Smooth muscle cell (in vitro differentiated cells): Measurements from ENCODE around the gene CSNK1D. TPM values are rescaled to one million over a fixed set of nuclear protein-coding genes. Genes with fewer than 3 reads are reported as not detected.
A peak's percentile ranks its signal among the peaks of the same experiment; 100 is the strongest.

Experiments used
- DNase-seq: peaks from one replicate; lab custom pipeline; 2025; ENCODE audit not compliant: unreplicated experiment; lab: John Stamatoyannopoulos, UW
- H2AFZ ChIP-seq: fragments of 200-600 bp; sonication (generic); 2 replicates; pipeline ENCODE4 v1.6.0; 2016; ENCODE audit warnings: antibody characterized with exemption, low read depth, mild to moderate bottlenecking
- H3F3A ChIP-seq: fragments of 200-600 bp; sonication (generic); 2 replicates; pipeline ENCODE4 v1.6.0; 2017; ENCODE audit warnings: antibody characterized with exemption, low read depth
- H3K27ac ChIP-seq: fragments of 200-600 bp; sonication (generic); 2 replicates; pipeline ENCODE4 v1.5.1; 2016; ENCODE audit warnings: low read depth, mild to moderate bottlenecking
- H3K27me3 ChIP-seq: fragments of 200-600 bp; sonication (generic); 2 replicates; pipeline ENCODE4 v1.6.1; 2016; ENCODE audit warnings: low read depth, mild to moderate bottlenecking
- H3K36me3 ChIP-seq: fragments of 200-600 bp; sonication (generic); 2 replicates; pipeline ENCODE4 v1.5.1; 2016; ENCODE audit warnings: low read depth
- H3K4me1 ChIP-seq: fragments of 200-600 bp; sonication (generic); 2 replicates; pipeline ENCODE4 v1.5.1; 2016; ENCODE audit warnings: low read depth
- H3K4me2 ChIP-seq: fragments of 200-600 bp; sonication (generic); 2 replicates; pipeline ENCODE4 v1.6.0; 2016; ENCODE audit warnings: mild to moderate bottlenecking
- H3K4me3 ChIP-seq: fragments of 200-600 bp; sonication (generic); 2 replicates; pipeline ENCODE4 v1.5.1; 2016; ENCODE audit warnings: mild to moderate bottlenecking
- H3K79me2 ChIP-seq: fragments of 200-600 bp; sonication (generic); 2 replicates; pipeline ENCODE4 v1.6.0; 2016; ENCODE audit warnings: low read depth, mild to moderate bottlenecking
- H3K9ac ChIP-seq: fragments of 200-600 bp; sonication (generic); 2 replicates; pipeline ENCODE4 v1.6.0; 2016; ENCODE audit warnings: low read depth
- H3K9me3 ChIP-seq: fragments of 200-600 bp; sonication (generic); replicated peaks from 2 replicates; pipeline ENCODE4 v1.5.1; 2016; ENCODE audit warnings: low read depth
- H4K20me1 ChIP-seq: fragments of 200-600 bp; sonication (generic); 2 replicates; pipeline ENCODE4 v1.6.0; 2016; ENCODE audit warnings: low read depth
- WGBS: methylation state at CpG from one replicate; pipeline ENCODE4 v1.1.7; 2016; ENCODE audit warnings: low lambda C conversion rate; 5-methylcytosine and 5-hydroxymethylcytosine counted together
- polyA plus RNA-seq: library from polyadenylated mRNA; unstranded; fragments of >200 nt; fragmentation: Nextera tagmentation; extraction: Ambion mirVana; gene quantifications from 2 replicates; pipeline ENCODE4 v1.2.1, GENCODE V29; 2016
- total RNA-seq: library from RNA; depleted of rRNA; stranded (reverse); fragments of >200 nt; gene quantifications from 2 replicates; pipeline ENCODE4 v1.2.3, GENCODE V29; 2014
- TF ChIP-seq, protein P1 (sequence below): fragments of 200-600 bp; sonication (generic); IDR thresholded peaks from 2 replicates; pipeline ENCODE4 v1.5.1; 2017; ENCODE audit warnings: borderline replicate concordance, mild to moderate bottlenecking, antibody characterized with exemption; ENCODE audit not compliant: insufficient read depth, poor library complexity, severe bottlenecking

CSNK1D gene
- total and polyA plus RNA-seq, 2 experiments from 2014 or later = 51.6 to 135 TPM

DNA sequence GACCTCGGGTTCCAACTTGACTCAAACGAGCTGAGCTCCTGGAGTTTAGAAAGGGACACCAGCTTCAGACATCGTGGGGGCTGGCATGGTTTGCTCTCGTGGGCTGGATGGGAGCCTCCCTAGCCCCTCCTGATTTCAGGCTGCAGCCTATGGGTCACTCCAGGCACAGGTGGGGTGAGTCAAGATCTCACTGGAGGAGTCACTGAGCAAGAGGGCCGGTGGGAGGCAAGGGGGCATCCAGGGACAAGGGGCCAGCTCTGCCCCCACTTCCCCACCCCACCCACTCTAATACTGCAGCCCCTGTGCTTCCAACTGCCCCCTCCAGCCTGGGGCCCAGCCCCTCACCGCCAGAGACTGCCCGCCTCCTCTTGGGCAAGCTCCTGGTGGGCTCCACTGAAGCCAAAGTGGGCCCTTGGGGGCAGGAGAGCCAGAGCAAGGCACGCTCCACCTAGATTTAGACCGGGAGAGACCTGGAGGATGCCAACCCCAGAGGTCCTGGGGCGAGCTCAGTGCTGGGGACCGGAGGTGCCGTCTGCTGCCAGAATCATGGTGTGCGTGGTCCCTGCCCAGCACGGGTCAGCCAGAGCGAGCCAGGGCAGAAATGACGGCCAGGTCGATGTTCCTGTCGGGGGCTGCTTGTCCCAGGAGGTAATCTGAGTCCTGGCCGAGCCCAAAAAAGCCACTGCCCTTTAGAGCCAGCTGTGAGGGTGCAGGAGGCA is 38.3 kb downstream of the CSNK1D start:
- Histone ChIP-seq H3K9me3 (no peaks in the 10 kb centered on the region), H3K36me3 (no peaks in the 10 kb centered on the region), H2AFZ (no peak overlapping the region), H3K79me2 (peaks cover 79% of the 10 kb centered on the region), H3K4me1 (peaks cover 20% of the 10 kb centered on the region), H3K4me3 (no peak overlapping the region), H3K27me3 (no peaks in the 10 kb centered on the region), H3K27ac (peak overlapping the region; percentile 68), H3K4me2 (no peak overlapping the region), H3K9ac (no peak overlapping the region), H4K20me1 (peaks cover 100% of the 10 kb centered on the region), H3F3A (peaks cover 19% of the 10 kb centered on the region)
- WGBS = 86% methylated on average over 19 of the region's 19 CpGs
- DNase-seq = no peak
- TF ChIP-seq, protein P1, sequence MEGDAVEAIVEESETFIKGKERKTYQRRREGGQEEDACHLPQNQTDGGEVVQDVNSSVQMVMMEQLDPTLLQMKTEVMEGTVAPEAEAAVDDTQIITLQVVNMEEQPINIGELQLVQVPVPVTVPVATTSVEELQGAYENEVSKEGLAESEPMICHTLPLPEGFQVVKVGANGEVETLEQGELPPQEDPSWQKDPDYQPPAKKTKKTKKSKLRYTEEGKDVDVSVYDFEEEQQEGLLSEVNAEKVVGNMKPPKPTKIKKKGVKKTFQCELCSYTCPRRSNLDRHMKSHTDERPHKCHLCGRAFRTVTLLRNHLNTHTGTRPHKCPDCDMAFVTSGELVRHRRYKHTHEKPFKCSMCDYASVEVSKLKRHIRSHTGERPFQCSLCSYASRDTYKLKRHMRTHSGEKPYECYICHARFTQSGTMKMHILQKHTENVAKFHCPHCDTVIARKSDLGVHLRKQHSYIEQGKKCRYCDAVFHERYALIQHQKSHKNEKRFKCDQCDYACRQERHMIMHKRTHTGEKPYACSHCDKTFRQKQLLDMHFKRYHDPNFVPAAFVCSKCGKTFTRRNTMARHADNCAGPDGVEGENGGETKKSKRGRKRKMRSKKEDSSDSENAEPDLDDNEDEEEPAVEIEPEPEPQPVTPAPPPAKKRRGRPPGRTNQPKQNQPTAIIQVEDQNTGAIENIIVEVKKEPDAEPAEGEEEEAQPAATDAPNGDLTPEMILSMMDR = no peak

DNA sequence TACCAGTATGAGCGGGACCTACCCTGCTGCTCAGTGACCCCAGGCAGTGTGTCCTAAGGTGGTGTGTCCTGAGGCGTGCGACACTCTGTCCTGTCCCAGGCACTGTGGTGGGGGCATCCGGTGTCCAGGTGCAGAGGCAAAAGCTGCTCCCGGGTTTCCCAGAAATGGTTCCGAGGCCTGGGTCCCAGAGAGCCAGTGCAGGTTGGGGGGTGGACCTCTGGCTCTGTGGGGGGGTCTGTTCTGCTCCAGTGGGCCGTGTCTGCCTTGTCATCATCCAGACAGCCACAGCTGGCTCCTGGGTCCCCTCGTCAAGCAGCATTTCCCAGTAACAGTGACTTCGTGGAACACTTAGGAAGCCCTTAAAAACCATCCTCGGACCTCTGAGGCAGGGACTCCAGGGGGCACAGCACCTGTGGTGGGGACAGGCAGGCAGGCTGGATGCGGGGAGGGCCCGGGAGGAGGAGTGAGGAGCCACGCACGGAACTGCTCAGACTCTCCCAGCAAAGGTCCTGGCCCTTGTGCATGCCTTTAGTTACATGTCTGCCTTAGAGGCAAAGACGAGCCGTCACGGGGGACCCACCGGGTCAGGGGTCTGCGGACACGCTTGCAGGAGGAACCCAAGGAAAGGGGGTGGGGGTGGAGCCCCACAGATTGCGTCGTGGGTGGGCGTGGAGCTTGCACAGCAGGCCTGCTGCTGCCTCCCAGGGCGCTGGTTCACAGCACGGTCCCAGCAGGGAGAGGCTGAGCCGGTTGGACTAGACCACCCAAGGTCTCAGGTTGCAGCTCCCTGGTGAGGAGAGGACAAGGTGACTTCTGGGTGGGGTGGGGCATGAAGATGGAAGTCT is 39.1 kb downstream of the CSNK1D start:
- H3K27me3 ChIP-seq = no peaks in the 10 kb centered on the region
- TF ChIP-seq, protein P1 = no peak
- H2AFZ ChIP-seq = no peak overlapping the region
- H3K4me1 ChIP-seq = peaks cover 20% of the 10 kb centered on the region
- H3K9me3 ChIP-seq = no peaks in the 10 kb centered on the region
- H3K27ac ChIP-seq = no peak overlapping the region
- 72% methylated on average over 25 of the region's 26 CpGs for WGBS
- peaks cover 100% of the 10 kb centered on the region for H4K20me1 ChIP-seq
- no peak overlapping the region for H3K4me3 ChIP-seq
- no peak overlapping the region for H3K9ac ChIP-seq
- H3F3A ChIP-seq = peaks cover 11% of the 10 kb centered on the region
- H3K4me2 ChIP-seq = peak overlapping the region; percentile 44
- H3K79me2 ChIP-seq = peaks cover 82% of the 10 kb centered on the region
- H3K36me3 ChIP-seq = no peaks in the 10 kb centered on the region
- DNase-seq = no peak

DNA sequence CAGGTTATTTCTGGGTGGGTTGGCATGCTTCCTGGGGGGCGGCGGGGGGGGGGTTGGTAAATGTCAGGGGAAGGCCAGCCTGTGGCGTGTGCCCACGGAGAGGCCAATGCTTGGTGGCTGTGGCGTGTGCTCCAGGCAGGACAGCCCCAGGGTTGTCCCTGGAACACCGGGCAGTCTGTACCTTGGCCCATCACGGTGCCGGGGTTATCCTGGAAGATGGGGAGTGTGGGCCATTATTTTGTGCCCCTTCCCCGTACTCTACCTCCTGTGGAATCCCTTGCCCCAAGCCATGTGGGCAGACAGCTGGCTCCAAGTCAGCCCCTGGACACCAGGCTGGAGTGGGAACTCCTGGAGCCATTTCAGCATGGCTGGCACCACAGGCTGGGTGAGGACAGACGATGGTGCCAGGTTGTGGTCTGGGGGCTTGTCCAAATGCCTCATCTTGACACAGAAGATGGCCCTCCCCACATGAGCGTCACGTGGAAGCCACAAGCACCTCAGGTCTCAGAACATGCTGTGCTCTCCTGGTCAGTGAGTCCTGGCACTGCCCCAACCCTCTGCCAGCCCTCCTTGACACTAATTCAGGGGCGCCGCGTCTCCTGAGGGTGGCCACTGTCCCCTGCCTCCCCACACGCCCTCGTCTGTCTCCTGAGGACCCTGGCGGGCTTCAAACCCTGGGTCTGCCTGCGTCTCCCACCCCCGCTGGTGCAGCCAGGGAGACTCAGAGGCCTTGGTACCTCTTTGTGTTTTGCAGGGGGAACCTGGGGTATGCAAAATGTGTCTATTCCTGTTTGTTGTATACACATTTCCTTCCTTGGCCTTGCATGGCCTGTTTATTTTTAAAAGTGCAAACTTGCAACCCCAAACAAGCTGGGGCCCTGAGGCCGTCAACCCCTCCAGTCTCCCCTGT is 40.4 kb downstream of the CSNK1D start:
- Histone ChIP-seq H3K4me1 (peaks cover 20% of the 10 kb centered on the region), H3K9ac (no peak overlapping the region), H3K4me3 (no peak overlapping the region), H2AFZ (no peak overlapping the region), H3K9me3 (no peaks in the 10 kb centered on the region), H3K4me2 (no peak overlapping the region), H4K20me1 (peaks cover 92% of the 10 kb centered on the region), H3F3A (peaks cover 2% of the 10 kb centered on the region), H3K79me2 (peaks cover 83% of the 10 kb centered on the region), H3K36me3 (no peaks in the 10 kb centered on the region), H3K27ac (no peak overlapping the region), H3K27me3 (no peaks in the 10 kb centered on the region)
- TF ChIP-seq, protein P1 = no peak
- no peak for DNase-seq
- 86% methylated on average over 17 of the region's 21 CpGs for WGBS
